CD4-positive, alpha-beta T cell treated with Interleukin-1 beta for 1 hour (primary cell): ENCODE data around the gene IL4R.

Source experiments
- DNase-seq, 2 donors: peaks; one replicate each; pipeline ENCODE4 v3.0.0-alpha.2; 2020 to 2022

IL4R gene

GRCh38 chr16:27333104-27333503 lies 19.3 kb downstream of the IL4R start:
- no peak for DNase-seq

GRCh38 chr16:27333549-27333948 lies 19.8 kb downstream of the IL4R start:
- DNase-seq = no peak

GRCh38 chr16:27334192-27334764 lies 20.5 kb downstream of the IL4R start:
- DNase-seq = no peak

DNA sequence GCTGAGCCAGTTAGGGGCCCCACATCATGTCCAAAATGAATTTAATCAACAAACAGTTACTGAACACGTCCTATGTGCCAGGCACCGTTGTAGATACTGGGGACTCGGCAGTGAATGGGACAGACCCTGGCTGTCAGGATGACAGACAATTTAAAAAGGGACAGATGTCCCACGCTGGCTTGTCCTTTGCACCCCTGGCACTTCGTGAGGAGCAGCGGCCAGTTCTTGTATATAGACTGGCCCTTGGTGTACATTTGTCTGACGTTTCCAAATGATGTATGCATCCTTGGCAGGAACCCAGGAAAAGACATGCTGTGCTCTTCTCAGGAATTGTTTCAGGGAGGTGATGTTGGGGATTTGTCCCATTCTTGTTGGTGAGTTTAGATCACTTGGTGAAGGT lies 21.1 kb downstream of the IL4R start:
- no peak for DNase-seq

- no peak for DNase-seq
Observed at GRCh38 chr16:27335349-27336053, 21.7 kb downstream of the IL4R start.

- no peak for DNase-seq
Observed at GRCh38 chr16:27337024-27337423, 23.2 kb downstream of the IL4R start.

GRCh38 chr16:27339180-27339579 lies 25.4 kb downstream of the IL4R start:
- no peak for DNase-seq

DNA sequence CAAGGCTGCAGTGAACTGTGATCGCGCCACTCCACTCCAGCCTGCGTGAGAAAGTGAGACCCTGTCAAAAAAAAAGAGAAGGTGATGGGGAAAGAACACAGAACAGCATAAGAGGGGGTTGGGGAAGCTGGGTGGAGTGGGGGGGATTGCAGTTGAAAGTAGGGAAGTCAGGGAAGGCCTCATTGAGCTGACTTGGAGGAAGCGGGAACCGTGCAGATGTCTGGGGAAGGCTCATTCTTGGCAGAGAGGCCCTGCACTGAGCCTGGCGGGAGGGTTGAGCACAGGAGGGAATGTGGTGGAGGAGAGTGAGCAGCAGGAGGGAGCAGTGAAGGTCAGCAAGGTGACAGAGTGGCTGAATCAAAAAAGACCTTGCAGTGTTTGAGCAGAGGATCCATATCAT lies 26.9 kb downstream of the IL4R start:
- DNase-seq = no peak

GRCh38 chr16:27341549-27341948 lies 27.8 kb downstream of the IL4R start:
- no peak for DNase-seq

GRCh38 chr16:27341971-27342370 lies 28.2 kb downstream of the IL4R start:
- no peak for DNase-seq

- no peak for DNase-seq
Observed at GRCh38 chr16:27344721-27345120, 30.9 kb downstream of the IL4R start.

DNA sequence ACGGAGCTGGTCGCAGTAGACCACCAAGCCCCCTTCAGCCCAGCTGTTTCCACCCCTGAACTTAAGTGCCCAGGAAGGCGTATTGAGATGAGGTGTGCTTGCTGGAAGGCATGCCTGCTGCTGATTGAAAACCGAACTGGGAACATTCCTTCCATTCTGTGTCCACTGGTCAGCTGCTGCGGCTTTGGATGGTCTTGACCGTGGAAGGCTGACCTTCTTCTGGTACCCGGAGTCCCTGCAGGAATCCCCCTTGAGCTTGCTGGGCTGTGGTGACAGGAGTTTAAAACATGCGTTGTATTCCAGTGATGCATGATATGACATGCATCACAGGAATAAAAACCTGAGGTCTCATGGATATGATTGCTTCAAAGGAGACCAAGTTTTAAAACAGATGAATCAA lies 31.4 kb downstream of the IL4R start:
- no peak for DNase-seq

GRCh38 chr16:27346819-27347218 lies 33.0 kb downstream of the IL4R start:
- peak in 1 of 2 donors; percentile 30 for DNase-seq

DNA sequence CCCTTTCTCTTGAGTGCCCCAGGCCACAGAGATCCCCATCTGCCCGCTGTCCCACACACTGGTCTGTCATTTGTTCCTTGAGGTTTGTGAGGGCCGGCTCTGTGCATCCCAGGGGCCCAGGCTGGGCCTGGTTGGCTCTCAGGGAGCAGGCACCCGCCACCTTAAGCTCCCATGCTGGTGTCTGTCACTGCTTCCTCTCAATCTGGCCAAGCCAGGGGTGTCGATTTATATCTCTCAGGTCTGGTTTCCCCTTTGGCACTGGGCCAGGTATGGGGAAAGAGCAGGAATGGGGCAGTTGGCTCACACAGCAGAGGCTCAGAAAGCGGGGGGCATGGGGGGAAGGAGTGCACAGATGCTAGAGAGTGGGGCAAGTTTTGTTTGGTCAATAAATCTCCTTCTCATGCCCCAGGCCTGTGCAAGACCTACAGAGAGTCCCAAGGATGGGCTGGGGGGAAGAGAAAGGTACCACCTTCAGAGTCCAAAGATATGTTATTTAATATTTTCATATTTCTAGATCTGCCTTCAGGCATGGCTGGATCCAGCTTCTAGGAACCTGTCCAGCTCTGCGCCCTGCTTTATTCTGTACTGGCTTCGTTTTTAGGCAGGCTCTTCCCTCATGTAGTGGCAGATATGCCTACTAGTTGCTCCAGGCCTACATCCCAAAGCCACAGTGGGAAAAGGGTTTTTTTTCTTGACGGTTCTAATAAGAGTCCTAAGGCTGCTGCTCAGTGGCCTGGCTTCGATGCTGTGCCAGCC lies 34.3 kb downstream of the IL4R start:
- no peak for DNase-seq

GRCh38 chr16:27349276-27349675 lies 35.5 kb downstream of the IL4R start:
- DNase-seq = no peak

DNA sequence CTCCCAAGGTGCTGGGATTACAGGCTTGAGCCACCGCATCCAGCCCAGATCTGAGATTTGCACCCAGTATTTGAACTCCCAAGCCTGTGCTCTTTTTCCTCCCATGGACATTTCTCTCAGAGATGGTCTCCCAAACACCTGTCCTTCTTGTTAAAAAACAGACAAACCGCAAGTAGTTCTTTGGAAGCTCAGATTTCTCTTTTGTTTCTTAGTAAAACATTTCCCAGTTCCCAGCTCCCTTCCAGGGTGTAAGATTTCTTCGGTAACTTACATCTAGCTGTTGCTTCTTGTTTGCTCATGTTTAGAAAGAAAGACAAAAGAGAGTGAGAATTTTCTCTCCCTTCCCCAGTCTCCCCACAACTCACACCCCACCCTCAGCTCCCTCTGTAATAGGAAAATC lies 36.2 kb downstream of the IL4R start:
- no peak for DNase-seq

DNA sequence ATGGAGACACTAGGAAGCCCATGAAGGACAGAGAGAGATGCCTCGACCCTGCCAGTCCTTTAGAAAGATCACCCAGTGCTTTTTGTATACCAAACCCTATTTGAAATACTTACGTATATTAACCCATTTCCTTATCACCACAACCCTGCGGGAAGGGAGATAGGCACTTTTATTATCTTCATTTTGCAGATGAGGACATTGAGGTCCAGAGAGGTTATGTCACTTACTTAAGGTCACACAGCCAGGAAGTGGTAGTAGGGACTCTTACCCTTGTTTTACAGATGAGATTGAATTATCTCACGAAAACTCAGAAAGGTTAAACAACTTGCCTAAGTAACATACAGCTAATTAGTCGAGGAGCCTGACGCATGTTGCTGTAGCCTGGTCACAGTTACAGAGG lies 38.2 kb downstream of the IL4R start:
- DNase-seq = no peak

GRCh38 chr16:27353853-27354252 lies 40.1 kb downstream of the IL4R start:
- no peak for DNase-seq

DNA sequence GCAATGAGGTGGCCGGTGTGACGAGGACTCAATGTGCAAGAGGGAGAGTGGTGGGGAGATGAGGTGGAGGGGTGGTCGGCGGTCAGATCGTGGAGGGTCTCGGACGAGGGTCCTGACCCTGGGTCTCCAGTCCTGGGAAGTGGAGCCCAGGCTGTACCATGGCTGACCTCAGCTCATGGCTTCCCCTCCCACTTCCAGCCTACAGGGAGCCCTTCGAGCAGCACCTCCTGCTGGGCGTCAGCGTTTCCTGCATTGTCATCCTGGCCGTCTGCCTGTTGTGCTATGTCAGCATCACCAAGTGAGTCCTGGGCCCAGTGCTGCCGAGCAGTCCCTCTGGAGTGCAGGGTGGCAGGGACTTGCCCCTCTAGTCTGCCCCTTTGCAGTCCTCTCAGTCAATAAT lies 41.8 kb downstream of the IL4R start:
- peak; percentile 42 to 61 for DNase-seq

GRCh38 chr16:27356794-27357193 lies 43.0 kb downstream of the IL4R start:
- DNase-seq = no peak

- DNase-seq = no peak
Observed at GRCh38 chr16:27359051-27359450, 45.3 kb downstream of the IL4R start.

GRCh38 chr16:27359615-27360014 lies 45.8 kb downstream of the IL4R start:
- no peak for DNase-seq

DNA sequence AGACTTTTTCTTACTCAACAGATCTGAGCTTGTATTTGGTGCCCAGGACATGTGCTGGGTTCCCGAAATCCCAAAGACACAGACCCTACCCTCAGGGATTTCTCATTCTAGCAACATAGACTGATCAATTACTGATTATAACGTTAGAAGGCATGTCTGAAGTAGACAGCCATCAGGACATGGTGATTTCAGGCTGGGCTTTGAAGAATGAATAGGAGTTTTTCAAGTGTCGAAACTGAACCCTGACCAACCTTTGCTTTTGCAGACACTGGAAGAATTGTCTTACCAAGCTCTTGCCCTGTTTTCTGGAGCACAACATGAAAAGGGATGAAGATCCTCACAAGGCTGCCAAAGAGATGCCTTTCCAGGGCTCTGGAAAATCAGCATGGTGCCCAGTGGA lies 48.2 kb downstream of the IL4R start:
- no peak for DNase-seq

GRCh38 chr16:27362570-27363245 lies 48.9 kb downstream of the IL4R start:
- DNase-seq = no peak
